ENCODE results near the gene GALK2.

- TF ChIP-seq CTCF (IDR thresholded peaks at IDR 0.05; ENCODE audit: insufficient read depth, low read length, poor library complexity, severe bottlenecking) (no peak), EZH2phosphoT487 (conservative IDR thresholded peaks at IDR 0.05; ENCODE audit: low read length) (no peak)
Measured at GRCh38 chr15:49290191-49290590, 120.1 kb downstream of the GALK2 start.
